HEK293 (cell line): ENCODE results near the gene HMOX1.

Source experiments
- CTCF ChIA-PET: fragments of 350-600 bp; formaldehyde crosslinking; extraction: SDS; loops from one replicate; lab custom pipeline; 2021; ENCODE audit warnings: antibody characterized with exemption; lab: Yijun Ruan, JAX
- POLR2A ChIA-PET: fragments of 300-600 bp; formaldehyde crosslinking; extraction: SDS; loops from one replicate; lab custom pipeline; 2020; ENCODE audit warnings: antibody characterized with exemption, inconsistent platforms; lab: Yijun Ruan, JAX
- H3K27ac ChIP-seq: fragments of 200-500 bp; sonication (Bioruptor generic); 2 replicates; pipeline ENCODE4 v1.5.1; 2014; ENCODE audit warnings: low read depth, low read length, control low read depth, inconsistent platforms; ENCODE audit errors: extremely low read depth
- H3K36me3 ChIP-seq, 2 experiments: fragments of 200-500 bp in 1 of 2; sonication (Bioruptor generic) in 1 of 2; 1 replicate in 1 of 2; 2 replicates in 1 of 2; pipeline ENCODE4 v1.5.1; 2014 to 2017; ENCODE audit warnings: inconsistent platforms in 2 of 2, low read length in 2 of 2; ENCODE audit not compliant: control insufficient read depth in 2 of 2, insufficient read depth in 1 of 2
- H3K4me1 ChIP-seq: fragments of 200-500 bp; sonication (Bioruptor generic); 2 replicates; pipeline ENCODE4 v1.5.1; 2014; ENCODE audit warnings: mild to moderate bottlenecking, low read length, inconsistent platforms; ENCODE audit not compliant: control insufficient read depth, insufficient read depth
- H3K4me3 ChIP-seq: 2 replicates; pipeline ENCODE4 v1.5.1; 2011; ENCODE audit warnings: low read depth, mild to moderate bottlenecking, control low read depth, low read length, moderate library complexity
- H3K9me3 ChIP-seq: fragments of 200-500 bp; sonication (Bioruptor generic); 2 replicates; pipeline ENCODE4 v1.5.1; 2014; ENCODE audit warnings: low read depth, low read length, inconsistent platforms; ENCODE audit not compliant: control insufficient read depth, insufficient read depth
- ELK4 ChIP-seq: IDR thresholded peaks from 2 replicates; pipeline ENCODE4 v1.6.1; 2011; ENCODE audit warnings: mild to moderate bottlenecking, low read depth, low read length, borderline replicate concordance
- FEZF1 ChIP-seq: fragments of 450-650 bp; formaldehyde crosslinking; IDR thresholded peaks from 2 replicates; pipeline ENCODE4 v1.5.1; 2016; ENCODE audit warnings: missing biosample characterization, missing genetic modification characterization
- REPIN1 ChIP-seq: fragments of 450-650 bp; formaldehyde crosslinking; IDR thresholded peaks from 2 replicates; pipeline ENCODE4 v1.5.1; 2017; ENCODE audit warnings: missing biosample characterization, missing genetic modification characterization, low read depth
- SCRT2 ChIP-seq: fragments of 450-650 bp; formaldehyde crosslinking; IDR thresholded peaks from 2 replicates; pipeline ENCODE4 v1.5.1; 2016; ENCODE audit warnings: missing biosample characterization, missing genetic modification characterization
- ZEB2 ChIP-seq: fragments of 450-650 bp; formaldehyde crosslinking; IDR thresholded peaks from 2 replicates; pipeline ENCODE4 v1.5.1; 2016; ENCODE audit warnings: missing biosample characterization, missing genetic modification characterization
- ZIC2 ChIP-seq: fragments of 450-650 bp; formaldehyde crosslinking; IDR thresholded peaks from 2 replicates; pipeline ENCODE4 v1.5.1; 2016; ENCODE audit warnings: missing biosample characterization, missing genetic modification characterization
- ZNF16 ChIP-seq: fragments of 450-650 bp; formaldehyde crosslinking; IDR thresholded peaks from 2 replicates; pipeline ENCODE4 v1.5.1; 2016; ENCODE audit warnings: low read depth, missing biosample characterization, missing genetic modification characterization
- ZNF174 ChIP-seq: fragments of 450-650 bp; formaldehyde crosslinking; IDR thresholded peaks from 2 replicates; pipeline ENCODE4 v1.5.0; 2017; ENCODE audit warnings: missing biosample characterization, mild to moderate bottlenecking, missing genetic modification characterization
- ZNF2 ChIP-seq: fragments of 450-650 bp; formaldehyde crosslinking; IDR thresholded peaks from 2 replicates; pipeline ENCODE4 v1.5.1; 2016; ENCODE audit warnings: missing biosample characterization, missing genetic modification characterization
- ZNF211 ChIP-seq: fragments of 450-650 bp; formaldehyde crosslinking; IDR thresholded peaks from 2 replicates; pipeline ENCODE4 v1.5.1; 2016; ENCODE audit warnings: low read depth, missing biosample characterization, missing genetic modification characterization
- ZNF24 ChIP-seq: fragments of 450-650 bp; formaldehyde crosslinking; IDR thresholded peaks from 2 replicates; pipeline ENCODE4 v1.5.1; 2016; ENCODE audit warnings: missing biosample characterization, missing genetic modification characterization
- ZNF398 ChIP-seq: fragments of 450-650 bp; formaldehyde crosslinking; IDR thresholded peaks from 2 replicates; pipeline ENCODE4 v1.5.1; 2017; ENCODE audit warnings: missing biosample characterization, missing genetic modification characterization
- ZNF473 ChIP-seq: fragments of 450-650 bp; formaldehyde crosslinking; IDR thresholded peaks from 2 replicates; pipeline ENCODE4 v1.5.1; 2017; ENCODE audit warnings: missing biosample characterization, missing genetic modification characterization
- ZNF48 ChIP-seq: fragments of 450-650 bp; formaldehyde crosslinking; IDR thresholded peaks from 2 replicates; pipeline ENCODE4 v1.5.1; 2016; ENCODE audit warnings: missing biosample characterization, missing genetic modification characterization
- ZNF561 ChIP-seq: fragments of 450-650 bp; IDR thresholded peaks from 2 replicates; pipeline ENCODE4 v1.5.1; 2018; ENCODE audit warnings: missing biosample characterization, missing genetic modification characterization, borderline replicate concordance
- ZNF658 ChIP-seq: fragments of 450-650 bp; formaldehyde crosslinking; IDR thresholded peaks from 2 replicates; pipeline ENCODE4; 2016; ENCODE audit warnings: missing biosample characterization, missing genetic modification characterization

Gene HMOX1

GRCh38 chr22:35369996-35370395, 10.9 kb upstream of the HMOX1 start:
- no peaks in the 10 kb centered on the region for H3K9me3 ChIP-seq
- no peak overlapping the region for H3K4me3 ChIP-seq
- H3K27ac ChIP-seq, result no peak overlapping the region
- 0 out of 2 replicates have a peak, but pooled peaks cover 3% of the 10 kb centered on the region for H3K4me1 ChIP-seq
- CTCF ChIA-PET, result interaction anchor here (1.2 to 2.1 kb wide), 2 partner anchors 14 to 19 kb away, joined by 4 to 10 read pairs; no protein-coding TSS in a partner anchor
- H3K36me3 ChIP-seq, result no peaks in the 10 kb centered on the region
- POLR2A ChIA-PET, result interaction anchor here (3.0 kb wide), 1 partner anchor 11 kb away, joined by 11 read pairs; the partner anchor contains the start of gene HMOX1
- TF ChIP-seq ZNF561 (no peak), ZNF473 (no peak), ZNF2 (tag by site-specific recombination) (no peak), ELK4 (no peak), ZNF211 (tag by site-specific recombination) (no peak), ZNF398 (tag by site-specific recombination) (peak; percentile 21; the same call in 1 of the 2 replicates), ZEB2 (tag by site-specific recombination) (no peak)

GRCh38 chr22:35373781-35374180, 7.1 kb upstream of the HMOX1 start:
- TF ChIP-seq SCRT2 (tag by site-specific recombination) (no peak), REPIN1 (tag by site-specific recombination) (no peak)
- Histone ChIP-seq H3K4me1 (peaks cover 3% of the 10 kb centered on the region; the same call in 1 of the 2 replicates), H3K36me3 (no peaks in the 10 kb centered on the region), H3K4me3 (no peak overlapping the region), H3K27ac (no peak overlapping the region), H3K9me3 (no peaks in the 10 kb centered on the region)
- CTCF ChIA-PET, result no interaction called here
- POLR2A ChIA-PET, result no interaction called here

GRCh38 chr22:35375031-35375430, 5.9 kb upstream of the HMOX1 start:
- Histone ChIP-seq H3K36me3 (no peaks in the 10 kb centered on the region), H3K4me1 (peaks cover 3% of the 10 kb centered on the region; the same call in 1 of the 2 replicates), H3K9me3 (no peaks in the 10 kb centered on the region), H3K4me3 (no peak overlapping the region), H3K27ac (no peak overlapping the region)
- POLR2A ChIA-PET, result interaction anchor here (1.8 kb wide), 1 partner anchor 35 kb away, joined by 4 read pairs; no protein-coding TSS in a partner anchor
- no peak for TF ChIP-seq ZNF658 (tag by site-specific recombination)
- TF ChIP-seq ZNF48 (tag by site-specific recombination), result no peak
- no peak for TF ChIP-seq ZNF174
- no peak for TF ChIP-seq ZIC2
- TF ChIP-seq ZNF16 (tag by site-specific recombination), result no peak
- TF ChIP-seq ZNF24 (tag by site-specific recombination), result no peak
- CTCF ChIA-PET, result interaction anchor here (0.7 to 1.4 kb wide), 3 partner anchors 15 to 1761 kb away, joined by 3 to 4 read pairs (median 3); no protein-coding TSS in a partner anchor

- H3K27ac ChIP-seq, result no peak overlapping the region
- TF ChIP-seq FEZF1, result no peak
- H3K36me3 ChIP-seq, result no peaks in the 10 kb centered on the region
- H3K4me1 ChIP-seq, result no peaks in the 10 kb centered on the region; the same call in 1 of the 2 replicates
- H3K9me3 ChIP-seq, result no peaks in the 10 kb centered on the region
- ChIA-PET CTCF (interaction anchor here (0.7 to 1.4 kb wide), 3 partner anchors 14 to 1760 kb away, joined by 3 to 4 read pairs (median 3); no protein-coding TSS in a partner anchor), POLR2A (interaction anchor here (1.8 kb wide), 1 partner anchor 34 kb away, joined by 4 read pairs; no protein-coding TSS in a partner anchor)
- no peak overlapping the region for H3K4me3 ChIP-seq
These were observed 5.4 kb upstream of the HMOX1 start for GRCh38 chr22:35375526-35375925.
